Measurements from ENCODE around the gene KLF6.
A peak's percentile ranks its signal among the peaks of the same experiment; 100 is the strongest.

KLF6 gene

DNA sequence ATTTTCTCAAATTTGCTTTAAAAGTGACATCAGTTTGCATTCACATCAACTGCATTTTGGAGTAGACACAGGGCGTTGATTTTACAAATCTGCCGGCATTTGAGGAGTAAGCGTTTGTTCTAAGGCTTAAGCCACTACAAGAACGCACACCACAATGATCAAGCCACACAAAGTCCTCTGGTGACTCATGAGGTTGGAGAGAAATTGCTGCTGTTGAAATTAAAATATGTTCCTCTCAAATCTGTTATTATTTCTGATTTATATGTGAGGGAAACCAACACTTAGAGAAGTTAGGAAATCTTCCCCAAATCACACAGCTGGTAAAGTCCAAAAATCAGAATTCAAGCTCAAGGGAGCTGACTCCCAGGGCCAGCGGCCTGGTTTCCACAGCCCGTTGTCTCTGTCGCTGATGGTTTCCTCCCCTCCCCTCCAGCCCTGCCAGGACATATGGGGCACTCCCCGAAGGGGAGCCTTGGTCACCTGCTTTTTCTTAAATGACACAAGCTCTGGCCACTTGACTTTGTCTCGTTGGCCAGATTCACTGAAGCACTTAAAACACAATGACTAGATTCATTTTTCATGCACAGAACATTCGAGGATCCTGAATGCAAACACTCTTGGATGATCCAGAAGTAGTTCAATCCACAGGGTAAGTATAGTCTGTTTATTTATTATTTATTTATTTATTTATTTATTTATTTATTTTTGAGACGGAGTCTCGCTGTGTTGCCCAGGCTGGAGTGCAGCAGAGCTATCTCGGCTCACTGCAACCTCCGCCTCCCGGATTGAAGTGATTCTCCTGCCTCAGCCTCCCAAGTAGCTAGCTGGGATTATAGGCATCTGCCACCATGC lies 29.2 kb upstream of the KLF6 start:
- H3K79me1 ChIP-seq (ENCODE audit: low read depth, low read length) = no peaks in the 10 kb centered on the region
- H3K27me3 ChIP-seq (ENCODE audit: control insufficient read depth in 3 of 3, insufficient read depth in 3 of 3, low read depth in 1 of 3, low read length in 3 of 3) = no peaks in the 10 kb centered on the region
- no peak overlapping the region for H3K23ac ChIP-seq (ENCODE audit: low read depth, low read length, poor library complexity)
- no peak overlapping the region for H2BK5ac ChIP-seq (ENCODE audit: low read length)
- DNase-seq (ENCODE audit: low spot score) = no peak
- H3K18ac ChIP-seq (ENCODE audit: low read length) = no peak overlapping the region
- no peak overlapping the region for H2AK5ac ChIP-seq (ENCODE audit: low read depth, low read length)
- H3K9me3 ChIP-seq (replicated peaks in 1 of 2; ENCODE audit: control insufficient read depth in 2 of 2, insufficient read depth in 1 of 2, low read depth in 1 of 2, low read length in 2 of 2) = no peaks in the 10 kb centered on the region
- H3K4ac ChIP-seq (ENCODE audit: low read length) = no peak overlapping the region
- no peak overlapping the region for H2BK15ac ChIP-seq (ENCODE audit: low read length)
- H3K4me2 ChIP-seq (ENCODE audit: insufficient read depth, low read length, poor library complexity, severe bottlenecking) = no peak overlapping the region
- H2BK12ac ChIP-seq (ENCODE audit: low read length) = no peak overlapping the region
- no peak overlapping the region for H4K91ac ChIP-seq (ENCODE audit: low read depth, low read length, poor library complexity)
- H3K36me3 ChIP-seq (replicated peaks in 1 of 2; ENCODE audit: control insufficient read depth in 2 of 2, insufficient read depth in 2 of 2, low read length in 2 of 2) = no peaks in the 10 kb centered on the region
- no peak overlapping the region for H4K8ac ChIP-seq (ENCODE audit: low read depth, low read length)
- no peaks in the 10 kb centered on the region for H3K4me1 ChIP-seq (ENCODE audit: control insufficient read depth in 2 of 2, insufficient read depth in 1 of 2, low read depth in 1 of 2, low read length in 2 of 2)
- no peak overlapping the region for H3K14ac ChIP-seq (ENCODE audit: low read length)
- H2BK120ac ChIP-seq (ENCODE audit: low read depth, low read length) = no peak overlapping the region
- WGBS, 2 donors (ENCODE audit: extremely low coverage in 2 of 2, insufficient read length in 2 of 2, insufficient replicate concordance in 1 of 2) = no CpG with 5 or more reads among the region's 15 CpGs
- no peak overlapping the region for H3K4me3 ChIP-seq (ENCODE audit: low read length in 2 of 2)
- H3K27ac ChIP-seq (replicated peaks; ENCODE audit: low read length) = no peak overlapping the region
- H3K9ac ChIP-seq (ENCODE audit: low read depth, low read length, poor library complexity) = no peak overlapping the region
- H2AFZ ChIP-seq (ENCODE audit: low read length) = no peak overlapping the region

DNA sequence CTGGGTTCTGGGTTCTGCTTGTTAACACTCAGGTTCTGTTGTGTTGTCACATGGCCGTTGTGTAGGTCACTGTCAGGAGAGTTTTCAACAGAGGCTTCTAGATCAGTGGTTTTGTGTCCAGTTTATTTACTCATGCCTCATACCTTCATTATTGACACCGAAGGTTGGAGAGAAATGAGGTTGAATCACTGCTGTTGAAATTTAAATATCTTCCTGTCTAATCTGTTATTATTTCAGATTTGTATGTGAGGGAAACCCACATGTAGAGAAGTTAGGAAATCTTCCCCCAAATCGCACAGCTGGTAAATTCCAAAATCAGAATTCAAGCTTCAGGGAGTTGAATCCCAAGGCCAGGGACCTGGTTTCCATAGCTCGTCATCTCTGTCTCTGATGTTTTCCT lies 28.3 kb upstream of the KLF6 start:
- Histone ChIP-seq H3K4me3 (ENCODE audit: low read length in 2 of 2) (no peak overlapping the region), H3K23ac (ENCODE audit: low read depth, low read length, poor library complexity) (no peak overlapping the region), H3K36me3 (replicated peaks in 1 of 2; ENCODE audit: control insufficient read depth in 2 of 2, insufficient read depth in 2 of 2, low read length in 2 of 2) (no peaks in the 10 kb centered on the region), H3K18ac (ENCODE audit: low read length) (no peak overlapping the region), H3K79me1 (ENCODE audit: low read depth, low read length) (no peaks in the 10 kb centered on the region), H2BK15ac (ENCODE audit: low read length) (no peak overlapping the region), H3K4ac (ENCODE audit: low read length) (no peak overlapping the region), H2AFZ (ENCODE audit: low read length) (no peak overlapping the region), H3K9ac (ENCODE audit: low read depth, low read length, poor library complexity) (no peak overlapping the region), H4K8ac (ENCODE audit: low read depth, low read length) (no peak overlapping the region), H3K9me3 (replicated peaks in 1 of 2; ENCODE audit: control insufficient read depth in 2 of 2, insufficient read depth in 1 of 2, low read depth in 1 of 2, low read length in 2 of 2) (no peaks in the 10 kb centered on the region), H3K27ac (replicated peaks; ENCODE audit: low read length) (no peak overlapping the region), H2BK12ac (ENCODE audit: low read length) (no peak overlapping the region), H3K14ac (ENCODE audit: low read length) (no peak overlapping the region), H2BK120ac (ENCODE audit: low read depth, low read length) (no peak overlapping the region), H3K4me1 (ENCODE audit: control insufficient read depth in 2 of 2, insufficient read depth in 1 of 2, low read depth in 1 of 2, low read length in 2 of 2) (peaks cover 0 to under 1% of the 10 kb centered on the region in 2 donors), H2BK5ac (ENCODE audit: low read length) (no peak overlapping the region), H2AK5ac (ENCODE audit: low read depth, low read length) (no peak overlapping the region), H4K91ac (ENCODE audit: low read depth, low read length, poor library complexity) (no peak overlapping the region), H3K27me3 (ENCODE audit: control insufficient read depth in 3 of 3, insufficient read depth in 3 of 3, low read depth in 1 of 3, low read length in 3 of 3) (no peaks in the 10 kb centered on the region), H3K4me2 (ENCODE audit: insufficient read depth, low read length, poor library complexity, severe bottlenecking) (no peak overlapping the region)
- WGBS, 2 donors (ENCODE audit: extremely low coverage in 2 of 2, insufficient read length in 2 of 2, insufficient replicate concordance in 1 of 2) = no CpG with 5 or more reads among the region's 4 CpGs
- DNase-seq (ENCODE audit: low spot score) = no peak

DNA sequence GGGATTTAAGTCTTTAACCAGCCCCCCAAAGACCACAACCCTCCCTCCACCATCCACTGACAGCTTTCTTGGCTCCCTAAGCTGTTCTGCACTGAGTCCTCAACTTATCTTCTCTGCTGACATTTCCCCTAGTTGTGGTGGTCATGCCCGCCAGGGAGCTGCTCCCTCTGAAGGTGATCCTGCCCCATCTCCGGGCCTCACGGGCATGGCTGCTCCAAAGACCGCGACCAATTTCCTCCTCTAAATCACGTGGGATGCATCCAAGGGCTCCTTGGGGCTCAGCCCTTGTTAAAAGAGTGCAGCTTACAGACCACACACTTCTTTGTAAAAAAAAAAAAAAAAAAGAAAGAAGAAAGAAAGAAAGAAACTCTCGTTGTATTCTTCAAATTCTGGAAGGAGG lies 27.1 kb upstream of the KLF6 start:
- Histone ChIP-seq H3K79me1 (ENCODE audit: low read depth, low read length) (no peaks in the 10 kb centered on the region), H4K91ac (ENCODE audit: low read depth, low read length, poor library complexity) (no peak overlapping the region), H2BK12ac (ENCODE audit: low read length) (no peak overlapping the region), H3K4ac (ENCODE audit: low read length) (no peak overlapping the region), H2BK120ac (ENCODE audit: low read depth, low read length) (no peak overlapping the region), H3K27me3 (ENCODE audit: control insufficient read depth in 3 of 3, insufficient read depth in 3 of 3, low read depth in 1 of 3, low read length in 3 of 3) (no peaks in the 10 kb centered on the region), H3K18ac (ENCODE audit: low read length) (no peak overlapping the region), H2BK15ac (ENCODE audit: low read length) (peak overlapping the region; percentile 38), H4K8ac (ENCODE audit: low read depth, low read length) (no peak overlapping the region), H2AFZ (ENCODE audit: low read length) (peak overlapping the region; percentile 22), H3K4me1 (ENCODE audit: control insufficient read depth in 2 of 2, insufficient read depth in 1 of 2, low read depth in 1 of 2, low read length in 2 of 2) (peaks cover 1 to 3% of the 10 kb centered on the region in 2 donors), H3K27ac (replicated peaks; ENCODE audit: low read length) (no peak overlapping the region), H3K23ac (ENCODE audit: low read depth, low read length, poor library complexity) (no peak overlapping the region), H2AK5ac (ENCODE audit: low read depth, low read length) (peak overlapping the region; percentile 61), H3K36me3 (replicated peaks in 1 of 2; ENCODE audit: control insufficient read depth in 2 of 2, insufficient read depth in 2 of 2, low read length in 2 of 2) (no peaks in the 10 kb centered on the region), H3K14ac (ENCODE audit: low read length) (no peak overlapping the region), H3K4me2 (ENCODE audit: insufficient read depth, low read length, poor library complexity, severe bottlenecking) (no peak overlapping the region), H3K4me3 (ENCODE audit: low read length in 2 of 2) (no peak overlapping the region), H3K9me3 (replicated peaks in 1 of 2; ENCODE audit: control insufficient read depth in 2 of 2, insufficient read depth in 1 of 2, low read depth in 1 of 2, low read length in 2 of 2) (no peaks in the 10 kb centered on the region), H2BK5ac (ENCODE audit: low read length) (no peak overlapping the region), H3K9ac (ENCODE audit: low read depth, low read length, poor library complexity) (no peak overlapping the region)
- no peak for DNase-seq (ENCODE audit: low spot score)
- WGBS, 2 donors (ENCODE audit: extremely low coverage in 2 of 2, insufficient read length in 2 of 2, insufficient replicate concordance in 1 of 2) = no CpG with 5 or more reads among the region's 7 CpGs

DNA sequence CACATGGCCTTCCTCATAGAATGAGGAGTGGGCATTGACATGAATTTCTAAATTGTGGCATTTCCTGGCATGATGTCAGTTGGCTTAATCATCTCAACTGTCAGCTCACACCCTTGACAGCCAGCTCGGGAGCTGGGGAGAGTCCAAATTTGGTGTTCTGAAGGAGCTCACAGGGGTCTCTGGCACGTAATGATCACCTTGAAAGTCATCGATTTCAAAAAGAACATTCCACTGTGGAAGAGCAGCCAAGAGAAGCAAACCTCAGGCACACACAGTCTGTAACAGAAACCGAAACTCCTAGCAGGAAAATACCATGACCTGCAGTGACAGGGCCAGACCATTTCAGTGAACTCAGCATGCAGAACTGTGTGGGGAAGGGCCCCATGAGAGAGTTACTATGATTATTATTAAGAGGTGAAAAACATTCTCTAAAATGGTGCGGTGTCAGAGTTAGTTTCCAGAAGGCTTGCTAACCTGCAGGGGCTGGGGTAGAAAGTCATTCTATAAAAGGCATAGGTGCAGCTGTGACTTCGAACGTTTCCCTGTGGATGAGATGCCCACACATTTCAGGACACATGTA lies 26.4 kb upstream of the KLF6 start:
- H3K4ac ChIP-seq (ENCODE audit: low read length) = no peak overlapping the region
- H2BK12ac ChIP-seq (ENCODE audit: low read length) = no peak overlapping the region
- no peak overlapping the region for H3K23ac ChIP-seq (ENCODE audit: low read depth, low read length, poor library complexity)
- H3K4me3 ChIP-seq (ENCODE audit: low read length in 2 of 2) = no peak overlapping the region
- no peaks in the 10 kb centered on the region for H3K36me3 ChIP-seq (replicated peaks in 1 of 2; ENCODE audit: control insufficient read depth in 2 of 2, insufficient read depth in 2 of 2, low read length in 2 of 2)
- no peak overlapping the region for H2BK120ac ChIP-seq (ENCODE audit: low read depth, low read length)
- H2BK5ac ChIP-seq (ENCODE audit: low read length) = no peak overlapping the region
- DNase-seq (ENCODE audit: low spot score) = no peak
- H3K14ac ChIP-seq (ENCODE audit: low read length) = no peak overlapping the region
- H4K8ac ChIP-seq (ENCODE audit: low read depth, low read length) = no peak overlapping the region
- no CpG with 5 or more reads among the region's 7 CpGs for WGBS, 2 donors (ENCODE audit: extremely low coverage in 2 of 2, insufficient read length in 2 of 2, insufficient replicate concordance in 1 of 2)
- no peaks in the 10 kb centered on the region for H3K79me1 ChIP-seq (ENCODE audit: low read depth, low read length)
- no peak overlapping the region for H4K91ac ChIP-seq (ENCODE audit: low read depth, low read length, poor library complexity)
- no peaks in the 10 kb centered on the region for H3K9me3 ChIP-seq (replicated peaks in 1 of 2; ENCODE audit: control insufficient read depth in 2 of 2, insufficient read depth in 1 of 2, low read depth in 1 of 2, low read length in 2 of 2)
- H3K27me3 ChIP-seq (ENCODE audit: control insufficient read depth in 3 of 3, insufficient read depth in 3 of 3, low read depth in 1 of 3, low read length in 3 of 3) = no peaks in the 10 kb centered on the region
- H2AK5ac ChIP-seq (ENCODE audit: low read depth, low read length) = no peak overlapping the region
- H3K4me1 ChIP-seq (ENCODE audit: control insufficient read depth in 2 of 2, insufficient read depth in 1 of 2, low read depth in 1 of 2, low read length in 2 of 2) = peaks cover 1 to 3% of the 10 kb centered on the region in 2 donors
- H2BK15ac ChIP-seq (ENCODE audit: low read length) = no peak overlapping the region
- no peak overlapping the region for H3K4me2 ChIP-seq (ENCODE audit: insufficient read depth, low read length, poor library complexity, severe bottlenecking)
- H2AFZ ChIP-seq (ENCODE audit: low read length) = peak overlapping the region; percentile 12
- peak overlapping the region; percentile 18 for H3K18ac ChIP-seq (ENCODE audit: low read length)
- no peak overlapping the region for H3K27ac ChIP-seq (replicated peaks; ENCODE audit: low read length)
- no peak overlapping the region for H3K9ac ChIP-seq (ENCODE audit: low read depth, low read length, poor library complexity)

All from neuronal stem cell (in vitro differentiated cells).